ENCODE measurements around the gene SLC41A1. TPM values are rescaled to one million over a fixed set of nuclear protein-coding genes. Genes with fewer than 3 reads are reported as not detected.
A peak's percentile ranks its signal among the peaks of the same experiment; 100 is the strongest.

SLC41A1 gene
- total RNA-seq, 3 donors from 2014 or later (not counting 1 experiment from before 2014, with no cell fraction given): 35.3 to 47.1 (median 39.5) TPM

GRCh38 chr1:205775717-205776056 is 37.3 kb downstream of the SLC41A1 start:
- Mint-ChIP-seq H3K4me1 (peaks cover 58 to 62% of the 10 kb centered on the region in 2 donors), H3K36me3 (no peaks in the 10 kb centered on the region), H3K9me3 (no peaks in the 10 kb centered on the region), H3K27me3 (ENCODE audit: low read depth in 2 of 2) (no peaks in the 10 kb centered on the region), H3K27ac (peak overlapping the region; percentile 98), H3K4me3 (peak overlapping the region; percentile 96)
- peak overlapping the region; percentile 96 for H3K4me3 ChIP-seq (ENCODE audit: low read length)
- TF ChIP-seq, protein P1, sequence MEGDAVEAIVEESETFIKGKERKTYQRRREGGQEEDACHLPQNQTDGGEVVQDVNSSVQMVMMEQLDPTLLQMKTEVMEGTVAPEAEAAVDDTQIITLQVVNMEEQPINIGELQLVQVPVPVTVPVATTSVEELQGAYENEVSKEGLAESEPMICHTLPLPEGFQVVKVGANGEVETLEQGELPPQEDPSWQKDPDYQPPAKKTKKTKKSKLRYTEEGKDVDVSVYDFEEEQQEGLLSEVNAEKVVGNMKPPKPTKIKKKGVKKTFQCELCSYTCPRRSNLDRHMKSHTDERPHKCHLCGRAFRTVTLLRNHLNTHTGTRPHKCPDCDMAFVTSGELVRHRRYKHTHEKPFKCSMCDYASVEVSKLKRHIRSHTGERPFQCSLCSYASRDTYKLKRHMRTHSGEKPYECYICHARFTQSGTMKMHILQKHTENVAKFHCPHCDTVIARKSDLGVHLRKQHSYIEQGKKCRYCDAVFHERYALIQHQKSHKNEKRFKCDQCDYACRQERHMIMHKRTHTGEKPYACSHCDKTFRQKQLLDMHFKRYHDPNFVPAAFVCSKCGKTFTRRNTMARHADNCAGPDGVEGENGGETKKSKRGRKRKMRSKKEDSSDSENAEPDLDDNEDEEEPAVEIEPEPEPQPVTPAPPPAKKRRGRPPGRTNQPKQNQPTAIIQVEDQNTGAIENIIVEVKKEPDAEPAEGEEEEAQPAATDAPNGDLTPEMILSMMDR (IDR thresholded peaks at IDR 0.05): no peak
- intact Hi-C loops (cut with micrococcal nuclease): loop anchor here (1.0 kb wide), 2 partner anchors 25 to 38 kb away; partner anchors contain the start of genes NUCKS1 and SLC41A1
- H3K27ac ChIP-seq (ENCODE audit: low read length): peak overlapping the region; percentile 100
- peaks cover 34% of the 10 kb centered on the region for H3K4me1 ChIP-seq (ENCODE audit: control insufficient read depth, insufficient read depth, low read length)
- H3K9me3 ChIP-seq (ENCODE audit: control insufficient read depth, insufficient read depth, low read length): no peaks in the 10 kb centered on the region
- H3K36me3 ChIP-seq (ENCODE audit: control insufficient read depth, insufficient read depth, low read length): peaks cover 6% of the 10 kb centered on the region
- DNase-seq (no peak), ATAC-seq (no peak)
- H3K27me3 ChIP-seq (ENCODE audit: control insufficient read depth, insufficient read depth, low read length): no peaks in the 10 kb centered on the region

GRCh38 chr1:205775015-205775716 is 37.8 kb downstream of the SLC41A1 start, which contains the start of gene RAB29:
Gene RAB29 (minus strand): TSS chr1:205775482. CDS start chr1:205774956, 526 bp downstream.
- peak within 1 kb of the TSS; percentile 100 for H3K27ac ChIP-seq (ENCODE audit: low read length)

GRCh38 chr1:205774198-205775014 is 38.6 kb downstream of the SLC41A1 start:
- Histone ChIP-seq H3K9me3 (ENCODE audit: control insufficient read depth, insufficient read depth, low read length) (no peaks in the 10 kb centered on the region), H3K36me3 (ENCODE audit: control insufficient read depth, insufficient read depth, low read length) (peaks cover 19% of the 10 kb centered on the region), H3K4me1 (ENCODE audit: control insufficient read depth, insufficient read depth, low read length) (peaks cover 36% of the 10 kb centered on the region), H3K4me3 (ENCODE audit: low read length) (peak overlapping the region; percentile 96), H3K27ac (ENCODE audit: low read length) (peak overlapping the region; percentile 100), H3K27me3 (ENCODE audit: control insufficient read depth, insufficient read depth, low read length) (no peaks in the 10 kb centered on the region)
- ATAC-seq (peak; percentile 22 to 43 (median 33)), DNase-seq (peak; percentile 33 to 74)
- H3K4me3 Mint-ChIP-seq: peak overlapping the region; percentile 96
- H3K4me1 Mint-ChIP-seq: peaks cover 62 to 66% of the 10 kb centered on the region in 2 donors
- peaks cover 10% of the 10 kb centered on the region for H3K36me3 Mint-ChIP-seq
- no peaks in the 10 kb centered on the region for H3K27me3 Mint-ChIP-seq (ENCODE audit: low read depth in 2 of 2)
- H3K9me3 Mint-ChIP-seq: no peaks in the 10 kb centered on the region
- intact Hi-C loops (cut with micrococcal nuclease): loop anchor here (1.0 to 5.0 kb wide), 3 partner anchors 24 to 39 kb away; partner anchors contain the start of genes NUCKS1 and SLC41A1
- TF ChIP-seq, protein P1 (IDR thresholded peaks at IDR 0.05): no peak
- peak overlapping the region; percentile 98 for H3K27ac Mint-ChIP-seq
- 2% methylated on average over 36 of the region's 36 CpGs for WGBS (ENCODE audit: insufficient coverage)

More at GRCh38 chr1:205775015-205775716, 37.8 kb downstream of the SLC41A1 start, which contains the start of gene RAB29:
- Histone ChIP-seq H3K4me1 (ENCODE audit: control insufficient read depth, insufficient read depth, low read length) (peaks cover 36% of the 10 kb centered on the region), H3K36me3 (ENCODE audit: control insufficient read depth, insufficient read depth, low read length) (peaks cover 12% of the 10 kb centered on the region), H3K9me3 (ENCODE audit: control insufficient read depth, insufficient read depth, low read length) (no peaks in the 10 kb centered on the region), H3K4me3 (ENCODE audit: low read length) (peak within 1 kb of the TSS; percentile 96), H3K27me3 (ENCODE audit: control insufficient read depth, insufficient read depth, low read length) (no peaks in the 10 kb centered on the region)
- ATAC-seq (peak; percentile 83 to 94 (median 87)), DNase-seq (peak; percentile 84 to 94)
- Mint-ChIP-seq H3K27ac (peak within 1 kb of the TSS; percentile 98), H3K9me3 (no peaks in the 10 kb centered on the region), H3K4me1 (peaks cover 62 to 63% of the 10 kb centered on the region in 2 donors), H3K4me3 (peak within 1 kb of the TSS; percentile 96), H3K36me3 (peaks cover 4% of the 10 kb centered on the region), H3K27me3 (ENCODE audit: low read depth in 2 of 2) (no peaks in the 10 kb centered on the region)
- intact Hi-C loops (cut with micrococcal nuclease): loop anchor here (1.0 kb wide), 2 partner anchors 25 to 38 kb away; partner anchors contain the start of genes NUCKS1 and SLC41A1
- TF ChIP-seq, protein P1 (IDR thresholded peaks at IDR 0.05): no peak
- 0% methylated on average over 32 of the region's 40 CpGs for WGBS (ENCODE audit: insufficient coverage)
